H9 (cell line): ENCODE results near the gene PSG6. TPM values are rescaled to one million over a fixed set of nuclear protein-coding genes. Genes with fewer than 3 reads are reported as not detected.
"Not testable (repeated sequence)": the region's sequence is repeated elsewhere in the genome, so short reads cannot be mapped to it uniquely, and the experiment has no call there.

ENCODE experiments used
- DNase-seq: peaks from one replicate; pipeline ENCODE4 v3.0.0-alpha.2; 2017
- H2AFZ ChIP-seq: one replicate; pipeline ENCODE4 v1.6.1; 2013; ENCODE audit warnings: mild to moderate bottlenecking, low read length, control low read depth, moderate library complexity
- H2AK5ac ChIP-seq: 2 replicates; pipeline ENCODE4 v1.6.1; 2013; ENCODE audit warnings: low read length, control low read depth, mixed read lengths; ENCODE audit not compliant: insufficient read length
- H2BK120ac ChIP-seq: one replicate; pipeline ENCODE4 v1.6.1; 2013; ENCODE audit warnings: low read depth, mild to moderate bottlenecking, low read length, control low read depth, inconsistent platforms; ENCODE audit not compliant: poor library complexity, severe bottlenecking
- H2BK12ac ChIP-seq: 2 replicates; pipeline ENCODE4 v1.6.1; 2013; ENCODE audit warnings: low read length, control low read depth, mixed read lengths, low read depth; ENCODE audit not compliant: insufficient read length
- H2BK15ac ChIP-seq: 2 replicates; pipeline ENCODE4 v1.6.1; 2013; ENCODE audit warnings: low read depth, low read length, control low read depth
- H2BK20ac ChIP-seq: one replicate; pipeline ENCODE4 v1.6.1; 2013; ENCODE audit warnings: low read depth, mild to moderate bottlenecking, low read length, control low read depth, inconsistent platforms; ENCODE audit not compliant: poor library complexity, severe bottlenecking
- H2BK5ac ChIP-seq: 2 replicates; pipeline ENCODE4 v1.6.1; 2013; ENCODE audit warnings: low read length, control low read depth, mixed read lengths; ENCODE audit not compliant: insufficient read length
- H3K14ac ChIP-seq: 2 replicates; pipeline ENCODE4 v1.6.1; 2013; ENCODE audit warnings: low read length, control low read depth; ENCODE audit not compliant: insufficient read depth
- H3K18ac ChIP-seq: 2 replicates; pipeline ENCODE4 v1.6.1; 2013; ENCODE audit warnings: low read depth, mild to moderate bottlenecking, mixed read lengths, low read length, control low read depth; ENCODE audit not compliant: insufficient read length
- H3K23ac ChIP-seq: 2 replicates; pipeline ENCODE4 v1.6.1; 2013; ENCODE audit warnings: low read length, control low read depth, mixed read lengths, low read depth; ENCODE audit not compliant: insufficient read length
- H3K23me2 ChIP-seq: 2 replicates; pipeline ENCODE4 v1.6.1; 2013; ENCODE audit warnings: low read depth, mild to moderate bottlenecking, mixed read lengths, low read length, control low read depth; ENCODE audit not compliant: insufficient read length, poor library complexity, severe bottlenecking
- H3K27ac ChIP-seq: 2 replicates; pipeline ENCODE4 v1.5.1; 2013; ENCODE audit warnings: low read length, control low read depth, mixed read lengths, low read depth; ENCODE audit not compliant: insufficient read length
- H3K27me3 ChIP-seq: 2 replicates; pipeline ENCODE4 v1.6.1; 2013; ENCODE audit warnings: low read length, control low read depth, inconsistent platforms; ENCODE audit not compliant: insufficient read depth
- H3K4ac ChIP-seq: 2 replicates; pipeline ENCODE4 v1.6.1; 2013; ENCODE audit warnings: low read depth, mild to moderate bottlenecking, control low read depth, inconsistent platforms, low read length, moderate library complexity
- H3K4me1 ChIP-seq: 2 replicates; pipeline ENCODE4 v1.6.1; 2013; ENCODE audit warnings: low read length, control low read depth, inconsistent platforms; ENCODE audit not compliant: insufficient read depth
- H3K4me2 ChIP-seq: 2 replicates; pipeline ENCODE4 v1.6.1; 2013; ENCODE audit warnings: low read length, control low read depth, mixed read lengths; ENCODE audit not compliant: insufficient read length, insufficient read depth
- H3K56ac ChIP-seq: 2 replicates; pipeline ENCODE4 v1.6.1; 2013; ENCODE audit warnings: low read depth, mild to moderate bottlenecking, mixed read lengths, low read length, control low read depth; ENCODE audit not compliant: insufficient read length
- H3K79me1 ChIP-seq: 2 replicates; pipeline ENCODE4 v1.6.1; 2013; ENCODE audit warnings: low read depth, mild to moderate bottlenecking, moderate library complexity, low read length, control low read depth, inconsistent platforms; ENCODE audit not compliant: insufficient read depth, poor library complexity, severe bottlenecking
- H3K79me2 ChIP-seq: 2 replicates; pipeline ENCODE4 v1.6.1; 2013; ENCODE audit warnings: low read length, control low read depth, inconsistent platforms; ENCODE audit not compliant: insufficient read depth
- H3K9ac ChIP-seq: 2 replicates; pipeline ENCODE4 v1.6.1; 2013; ENCODE audit warnings: low read length, control low read depth, mixed read lengths; ENCODE audit not compliant: insufficient read length; ENCODE audit errors: extremely low read depth
- H3K9me3 ChIP-seq: one replicate; pipeline ENCODE4 v1.6.1; 2013; ENCODE audit warnings: low read depth, low read length, inconsistent platforms; ENCODE audit not compliant: control insufficient read depth
- H3T11ph ChIP-seq: one replicate; pipeline ENCODE4 v1.6.1; 2013; ENCODE audit warnings: mild to moderate bottlenecking, low read length, control low read depth, inconsistent platforms
- H4K20me1 ChIP-seq: one replicate; pipeline ENCODE4 v1.6.1; 2013; ENCODE audit not compliant: control insufficient read depth, insufficient read length, insufficient read depth
- H4K5ac ChIP-seq: 2 replicates; pipeline ENCODE4 v1.6.1; 2013; ENCODE audit warnings: low read depth, mild to moderate bottlenecking, mixed read lengths, low read length, control low read depth; ENCODE audit not compliant: insufficient read length
- H4K8ac ChIP-seq: replicated peaks from 2 replicates; pipeline ENCODE4 v1.6.1; 2013; ENCODE audit warnings: low read length, control low read depth, mixed read lengths, low read depth; ENCODE audit not compliant: insufficient read length
- H4K91ac ChIP-seq: 2 replicates; pipeline ENCODE4 v1.6.1; 2013; ENCODE audit warnings: low read depth, mild to moderate bottlenecking, moderate library complexity, mixed read lengths, low read length, control low read depth; ENCODE audit not compliant: insufficient read length
- H3K27ac Mint-ChIP-seq, 3 experiments: 2 replicates in 2 of 3; 3 replicates in 1 of 3; pipeline ENCODE4 v1.8.0; 2020 to 2021; ENCODE audit warnings: mixed read lengths in 3 of 3, mild to moderate bottlenecking in 1 of 3, moderate library complexity in 1 of 3
- H3K27me3 Mint-ChIP-seq: 2 replicates; pipeline ENCODE4 v1.8.0; 2021; ENCODE audit warnings: low read depth, mild to moderate bottlenecking, moderate library complexity, mixed read lengths
- H3K36me3 Mint-ChIP-seq, 3 experiments: 2 replicates in 2 of 3; 3 replicates in 1 of 3; pipeline ENCODE4 v1.8.0; 2020 to 2021; ENCODE audit warnings: low read depth in 3 of 3, mixed read lengths in 3 of 3; ENCODE audit not compliant: insufficient read depth in 1 of 3
- H3K4me1 Mint-ChIP-seq, 2 experiments: 2 replicates each; pipeline ENCODE4 v1.8.0; 2020; ENCODE audit warnings: mixed read lengths in 2 of 2
- H3K4me3 Mint-ChIP-seq, 2 experiments: 2 replicates in 1 of 2; 3 replicates in 1 of 2; pipeline ENCODE4 v1.8.0; 2020 to 2021; ENCODE audit warnings: mild to moderate bottlenecking in 2 of 2, mixed read lengths in 2 of 2, moderate library complexity in 1 of 2
- H3K9me3 Mint-ChIP-seq, 2 experiments: 2 replicates in 1 of 2; 3 replicates in 1 of 2; pipeline ENCODE4 v1.8.0; 2020; ENCODE audit warnings: mild to moderate bottlenecking in 2 of 2, mixed read lengths in 2 of 2, moderate library complexity in 1 of 2
- CTCF ChIP-seq: fragments of 200-600 bp; sonication (generic); conservative IDR thresholded peaks from 3 replicates; pipeline ENCODE4 v1.8.0; 2021; ENCODE audit warnings: antibody characterized with exemption, mild to moderate bottlenecking
- WGBS: extraction: QIAGEN DNeasy Blood & Tissue Kit; methylation state at CpG from one replicate; pipeline ENCODE4 v1.1.7; 2013; ENCODE audit warnings: missing lambda C conversion rate, low lambda C conversion rate, mixed read lengths; ENCODE audit not compliant: insufficient read length; ENCODE audit errors: extremely low coverage; 5-methylcytosine and 5-hydroxymethylcytosine counted together
- total RNA-seq: library from RNA; stranded (reverse); gene quantifications from 2 replicates; pipeline ENCODE4 v1.2.1, GENCODE V29; 2021

Gene PSG6
- total RNA-seq, 1 experiment from 2014 or later, result not detected

DNA sequence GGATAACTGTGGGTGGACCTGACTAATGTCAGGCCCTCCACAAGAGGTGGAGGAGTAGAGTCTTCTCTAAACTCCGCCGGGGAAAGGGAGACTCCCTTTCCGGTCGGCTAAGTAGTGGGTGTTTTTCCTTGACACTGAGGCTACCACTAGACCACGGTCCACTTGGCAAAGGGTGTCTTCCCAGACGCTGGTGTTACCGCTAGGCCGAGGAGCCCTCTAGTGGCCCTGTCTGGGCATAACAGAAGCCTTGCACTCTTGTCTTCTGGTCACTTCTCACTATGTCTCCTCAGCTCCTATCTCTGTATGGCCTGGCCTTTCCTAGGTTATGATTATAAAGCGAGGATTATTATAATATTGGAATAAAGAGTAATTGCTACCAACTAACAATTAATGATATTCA, 5.4 kb upstream of the PSG6 start:
- H3K4me1 ChIP-seq, H3K9ac ChIP-seq, H3K4me1 Mint-ChIP-seq, DNase-seq, H2BK120ac ChIP-seq, H3K4ac ChIP-seq, H3K23me2 ChIP-seq, H2AK5ac ChIP-seq, H2BK12ac ChIP-seq, H3K4me3 Mint-ChIP-seq, H2BK5ac ChIP-seq, H3K27me3 Mint-ChIP-seq, H4K20me1 ChIP-seq, H4K8ac ChIP-seq, H2AFZ ChIP-seq, H2BK20ac ChIP-seq, H3K27ac Mint-ChIP-seq, H3K14ac ChIP-seq, H3T11ph ChIP-seq, H3K56ac ChIP-seq, H3K79me2 ChIP-seq, H3K18ac ChIP-seq, H3K27ac ChIP-seq, H4K5ac ChIP-seq, H3K79me1 ChIP-seq, H3K4me2 ChIP-seq, H3K27me3 ChIP-seq, H4K91ac ChIP-seq, H3K23ac ChIP-seq, H2BK15ac ChIP-seq: not testable (repeated sequence)
- TF ChIP-seq CTCF, result peak; percentile 44
- no CpG with 5 or more reads among the region's 9 CpGs for WGBS
- H3K9me3 ChIP-seq, result peaks cover 68% of the 10 kb centered on the region
- Mint-ChIP-seq H3K9me3 (peaks cover 85 to 99% of the 10 kb centered on the region in 2 experiments), H3K36me3 (peaks cover 11 to 31% (median 11%) of the 10 kb centered on the region in 3 experiments; a peak in 6 of 7 replicates)

DNA sequence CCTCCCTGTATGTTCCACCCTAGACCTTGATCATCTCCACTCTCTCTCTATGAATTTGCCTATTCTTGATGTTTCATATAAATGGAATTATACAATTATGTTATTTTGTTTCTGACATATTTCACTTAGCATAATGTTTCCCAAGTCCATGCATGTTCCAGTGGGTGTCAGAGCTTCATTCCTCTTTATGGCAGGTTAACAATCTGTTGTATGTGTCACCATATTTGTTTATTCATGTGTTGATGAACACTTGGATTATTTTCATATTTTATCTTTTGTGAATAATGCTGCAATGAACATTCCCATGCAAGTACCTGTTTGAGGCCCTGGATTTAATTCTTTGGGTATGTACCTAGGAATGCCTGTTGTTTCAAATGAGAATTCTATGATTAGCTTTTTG, 3.3 kb upstream of the PSG6 start:
- not testable (repeated sequence) for H3K27ac Mint-ChIP-seq, H4K20me1 ChIP-seq, H3K27me3 ChIP-seq, H3K79me1 ChIP-seq, H2AK5ac ChIP-seq, H3K4me2 ChIP-seq, H4K5ac ChIP-seq, H3K4me3 Mint-ChIP-seq, H3T11ph ChIP-seq, H2BK5ac ChIP-seq, DNase-seq, H3K4me1 Mint-ChIP-seq, H3K4ac ChIP-seq, H2BK15ac ChIP-seq, H3K27me3 Mint-ChIP-seq, H2BK20ac ChIP-seq, H3K79me2 ChIP-seq, H3K18ac ChIP-seq, H4K8ac ChIP-seq, H2AFZ ChIP-seq, H2BK12ac ChIP-seq, H3K27ac ChIP-seq, H3K23ac ChIP-seq, H3K4me1 ChIP-seq, H2BK120ac ChIP-seq, H3K9ac ChIP-seq, H4K91ac ChIP-seq, H3K56ac ChIP-seq, H3K23me2 ChIP-seq, H3K14ac ChIP-seq
- peaks cover 14 to 24% (median 21%) of the 10 kb centered on the region in 3 experiments; a peak in 6 of 7 replicates for H3K36me3 Mint-ChIP-seq
- H3K9me3 ChIP-seq, result peaks cover 71% of the 10 kb centered on the region
- H3K9me3 Mint-ChIP-seq, result peaks cover 85 to 98% of the 10 kb centered on the region in 2 experiments
